Measurements from ENCODE around the gene NOLC1. TPM values are rescaled to one million over a fixed set of nuclear protein-coding genes. Genes with fewer than 3 reads are reported as not detected.

The NOLC1 gene
- total and polyA plus RNA-seq, 2 of the 4 experiments (the other 2 are of a cell fraction), result 43.2 to 55.3 TPM

GRCh38 chr10:102200751-102201640 is 48.8 kb downstream of the NOLC1 start:
- ChIA-PET POLR2A (ENCODE audit: unreplicated experiment) (no interaction called here), CTCF (interaction anchor here (0.6 kb wide), 1 partner anchor 194 kb away, joined by 3 read pairs; no protein-coding TSS in a partner anchor)
- dilution Hi-C loops (cut with HindIII; ENCODE audit: low sequenced_read_pairs, unreplicated experiment) (no loop called here), intact Hi-C loops (cut with micrococcal nuclease) (no loop called here), in situ Hi-C loops (cut with MboI; ENCODE audit: low sequenced_read_pairs) (no loop called here)
- Histone ChIP-seq H3K18ac (ENCODE audit: low read depth, low read length) (no peak overlapping the region), H4K8ac (ENCODE audit: low read depth in 2 of 2, low read length in 2 of 2) (no peak overlapping the region), H3K56ac (ENCODE audit: extremely low read depth, insufficient read depth, low read length) (no peak overlapping the region), H4K20me1 (ENCODE audit: insufficient read depth, low read length) (no peaks in the 10 kb centered on the region), H2BK20ac (ENCODE audit: low read depth, low read length) (no peak overlapping the region), H2AK5ac (ENCODE audit: low read depth, low read length) (no peak overlapping the region), H4K5ac (ENCODE audit: low read depth, low read length) (no peak overlapping the region), H3K79me1 (ENCODE audit: low read depth in 1 of 2, low read length in 2 of 2) (no peaks in the 10 kb centered on the region), H3K36me3 (ENCODE audit: control insufficient read depth, insufficient read depth, low read length) (no peaks in the 10 kb centered on the region), H2BK15ac (ENCODE audit: low read depth, low read length) (no peak overlapping the region), H2AK9ac (replicated peaks; ENCODE audit: low read depth, low read length, poor library complexity) (no peak overlapping the region), H3K9me3 (ENCODE audit: control insufficient read depth, insufficient read depth, low read length) (peaks cover 10% of the 10 kb centered on the region), H2AFZ (replicated peaks; ENCODE audit: low read length, poor library complexity) (no peak overlapping the region), H3K27ac (ENCODE audit: insufficient read depth, low read length) (no peak overlapping the region), H3K14ac (replicated peaks; ENCODE audit: low read depth, low read length) (no peak overlapping the region), H3K23ac (ENCODE audit: low read depth, low read length) (no peak overlapping the region), H2BK120ac (ENCODE audit: low read depth, low read length) (no peak overlapping the region), H3K27me3 (ENCODE audit: control insufficient read depth, insufficient read depth, low read length) (peaks cover 20% of the 10 kb centered on the region), H3K4ac (ENCODE audit: low read depth, low read length) (no peak overlapping the region), H3K4me2 (ENCODE audit: low read depth, low read length) (no peak overlapping the region), H2BK5ac (ENCODE audit: low read depth, low read length, poor library complexity, severe bottlenecking) (no peak overlapping the region), H3K4me3 (ENCODE audit: insufficient read depth, low read depth, low read length) (no peak overlapping the region), H4K91ac (ENCODE audit: insufficient read depth, low read depth, low read length) (no peak overlapping the region), H3K4me1 (ENCODE audit: control insufficient read depth, insufficient read depth, low read length) (no peaks in the 10 kb centered on the region), H3K9ac (ENCODE audit: low read depth, low read length) (no peak overlapping the region), H3K9me1 (ENCODE audit: insufficient read depth, low read length) (no peaks in the 10 kb centered on the region)
- BruUV-seq (replicated peaks), result no TSS peak
- 77% methylated on average over 25 of the region's 34 CpGs; no CpG with 5 or more reads in 1 of the 2 experiments for WGBS, 2 experiments (ENCODE audit: extremely low coverage in 2 of 2, insufficient read length in 1 of 2)
- DNase-seq (no peak), ATAC-seq (ENCODE audit: low read depth) (no peak)
- TF ChIP-seq RFX5 (IDR thresholded peaks at IDR 0.05; ENCODE audit: low read depth, low read length) (no peak), NFE2L2 (IDR thresholded peaks at IDR 0.05; ENCODE audit: low read depth, low read length) (no peak), MXI1 (IDR thresholded peaks at IDR 0.05; ENCODE audit: borderline replicate concordance, low read depth, low read length) (no peak), FOS (IDR thresholded peaks at IDR 0.05; ENCODE audit: low read depth, low read length) (no peak), CHD1 (IDR thresholded peaks at IDR 0.05; ENCODE audit: low read depth, low read length) (no peak), ELK1 (IDR thresholded peaks at IDR 0.05; ENCODE audit: borderline replicate concordance, low read depth, low read length) (no peak), MAZ (IDR thresholded peaks at IDR 0.05; ENCODE audit: borderline replicate concordance, low read depth, low read length) (no peak), SMC3 (IDR thresholded peaks at IDR 0.05; ENCODE audit: low read depth, low read length) (no peak), CEBPB (IDR thresholded peaks at IDR 0.05; ENCODE audit: low read depth, low read length) (no peak), RCOR1 (IDR thresholded peaks at IDR 0.05; ENCODE audit: insufficient replicate concordance, low read length) (no peak), POLR2A (IDR thresholded peaks at IDR 0.05; ENCODE audit: low read depth, low read length) (no peak), RAD21 (IDR thresholded peaks at IDR 0.05; ENCODE audit: low read length) (no peak), BHLHE40 (IDR thresholded peaks at IDR 0.05; ENCODE audit: low read depth, low read length) (no peak)
- TF ChIP-seq, protein P1, sequence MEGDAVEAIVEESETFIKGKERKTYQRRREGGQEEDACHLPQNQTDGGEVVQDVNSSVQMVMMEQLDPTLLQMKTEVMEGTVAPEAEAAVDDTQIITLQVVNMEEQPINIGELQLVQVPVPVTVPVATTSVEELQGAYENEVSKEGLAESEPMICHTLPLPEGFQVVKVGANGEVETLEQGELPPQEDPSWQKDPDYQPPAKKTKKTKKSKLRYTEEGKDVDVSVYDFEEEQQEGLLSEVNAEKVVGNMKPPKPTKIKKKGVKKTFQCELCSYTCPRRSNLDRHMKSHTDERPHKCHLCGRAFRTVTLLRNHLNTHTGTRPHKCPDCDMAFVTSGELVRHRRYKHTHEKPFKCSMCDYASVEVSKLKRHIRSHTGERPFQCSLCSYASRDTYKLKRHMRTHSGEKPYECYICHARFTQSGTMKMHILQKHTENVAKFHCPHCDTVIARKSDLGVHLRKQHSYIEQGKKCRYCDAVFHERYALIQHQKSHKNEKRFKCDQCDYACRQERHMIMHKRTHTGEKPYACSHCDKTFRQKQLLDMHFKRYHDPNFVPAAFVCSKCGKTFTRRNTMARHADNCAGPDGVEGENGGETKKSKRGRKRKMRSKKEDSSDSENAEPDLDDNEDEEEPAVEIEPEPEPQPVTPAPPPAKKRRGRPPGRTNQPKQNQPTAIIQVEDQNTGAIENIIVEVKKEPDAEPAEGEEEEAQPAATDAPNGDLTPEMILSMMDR (conservative IDR thresholded peaks at IDR 0.05; ENCODE audit: low read depth, low read length), result no peak
- TF ChIP-seq, protein P2, sequence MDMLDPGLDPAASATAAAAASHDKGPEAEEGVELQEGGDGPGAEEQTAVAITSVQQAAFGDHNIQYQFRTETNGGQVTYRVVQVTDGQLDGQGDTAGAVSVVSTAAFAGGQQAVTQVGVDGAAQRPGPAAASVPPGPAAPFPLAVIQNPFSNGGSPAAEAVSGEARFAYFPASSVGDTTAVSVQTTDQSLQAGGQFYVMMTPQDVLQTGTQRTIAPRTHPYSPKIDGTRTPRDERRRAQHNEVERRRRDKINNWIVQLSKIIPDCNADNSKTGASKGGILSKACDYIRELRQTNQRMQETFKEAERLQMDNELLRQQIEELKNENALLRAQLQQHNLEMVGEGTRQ (IDR thresholded peaks at IDR 0.05; ENCODE audit: low read depth, low read length), result no peak

All from IMR-90 (cell line).